Keratinocyte (primary cell): ENCODE results near the gene LCN2.

Experiments
- EZH2 ChIP-seq: IDR thresholded peaks from one replicate; pipeline ENCODE4 v1.6.1; 2012; ENCODE audit warnings: inconsistent platforms, mild to moderate bottlenecking, low read length, moderate library complexity
- TF ChIP-seq, protein P1 (sequence below), 3 experiments: IDR thresholded peaks in 1 of 3; conservative IDR thresholded peaks in 1 of 3; optimal IDR thresholded peaks in 1 of 3; 2 replicates in 2 of 3; 3 replicates in 1 of 3; pipeline versions ENCODE3 to v1.5.1; 2011; ENCODE audit warnings: low read length in 3 of 3, mild to moderate bottlenecking in 3 of 3, moderate library complexity in 2 of 3, control low read depth in 1 of 3, inconsistent platforms in 1 of 3; ENCODE audit not compliant: insufficient read depth in 2 of 3; ENCODE audit errors: extremely low read depth in 1 of 3

DNA sequence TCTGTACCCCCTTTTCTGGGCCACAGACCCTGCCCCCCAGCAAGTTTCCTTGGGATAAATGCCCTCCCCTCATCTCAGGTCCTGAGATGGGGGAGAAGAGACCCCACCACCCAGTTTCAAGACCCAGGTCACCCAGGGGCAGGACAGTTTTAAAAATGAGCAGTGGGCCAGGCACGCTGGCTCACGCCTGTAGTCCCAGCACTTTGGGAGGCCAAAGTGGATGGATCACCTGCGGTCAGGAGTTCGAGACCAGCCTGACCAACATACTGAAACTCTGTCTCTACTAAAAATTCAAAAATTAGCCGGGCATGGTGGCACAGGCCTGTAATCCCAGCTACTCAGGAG, 27.8 kb upstream of the LCN2 start:
- TF ChIP-seq, protein P1, sequence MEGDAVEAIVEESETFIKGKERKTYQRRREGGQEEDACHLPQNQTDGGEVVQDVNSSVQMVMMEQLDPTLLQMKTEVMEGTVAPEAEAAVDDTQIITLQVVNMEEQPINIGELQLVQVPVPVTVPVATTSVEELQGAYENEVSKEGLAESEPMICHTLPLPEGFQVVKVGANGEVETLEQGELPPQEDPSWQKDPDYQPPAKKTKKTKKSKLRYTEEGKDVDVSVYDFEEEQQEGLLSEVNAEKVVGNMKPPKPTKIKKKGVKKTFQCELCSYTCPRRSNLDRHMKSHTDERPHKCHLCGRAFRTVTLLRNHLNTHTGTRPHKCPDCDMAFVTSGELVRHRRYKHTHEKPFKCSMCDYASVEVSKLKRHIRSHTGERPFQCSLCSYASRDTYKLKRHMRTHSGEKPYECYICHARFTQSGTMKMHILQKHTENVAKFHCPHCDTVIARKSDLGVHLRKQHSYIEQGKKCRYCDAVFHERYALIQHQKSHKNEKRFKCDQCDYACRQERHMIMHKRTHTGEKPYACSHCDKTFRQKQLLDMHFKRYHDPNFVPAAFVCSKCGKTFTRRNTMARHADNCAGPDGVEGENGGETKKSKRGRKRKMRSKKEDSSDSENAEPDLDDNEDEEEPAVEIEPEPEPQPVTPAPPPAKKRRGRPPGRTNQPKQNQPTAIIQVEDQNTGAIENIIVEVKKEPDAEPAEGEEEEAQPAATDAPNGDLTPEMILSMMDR (optimal IDR thresholded peaks at IDR 0.05 in 1 of 3, IDR thresholded peaks at IDR 0.05 in 1 of 3, conservative IDR thresholded peaks at IDR 0.05 in 1 of 3; ENCODE audit: extremely low read depth in 1 of 3, insufficient read depth in 2 of 3, low read length in 3 of 3) = no peak
- TF ChIP-seq EZH2 = no peak
